GM12872 (cell line): Measurements from ENCODE around the gene PRKAG2.

ENCODE experiments used
- TF ChIP-seq, protein P1 (sequence below): IDR thresholded peaks from 3 replicates; pipeline ENCODE4 v1.5.1; 2011; ENCODE audit warnings: low read depth, mild to moderate bottlenecking, low read length, moderate library complexity; ENCODE audit not compliant: insufficient read depth

The PRKAG2 gene

DNA sequence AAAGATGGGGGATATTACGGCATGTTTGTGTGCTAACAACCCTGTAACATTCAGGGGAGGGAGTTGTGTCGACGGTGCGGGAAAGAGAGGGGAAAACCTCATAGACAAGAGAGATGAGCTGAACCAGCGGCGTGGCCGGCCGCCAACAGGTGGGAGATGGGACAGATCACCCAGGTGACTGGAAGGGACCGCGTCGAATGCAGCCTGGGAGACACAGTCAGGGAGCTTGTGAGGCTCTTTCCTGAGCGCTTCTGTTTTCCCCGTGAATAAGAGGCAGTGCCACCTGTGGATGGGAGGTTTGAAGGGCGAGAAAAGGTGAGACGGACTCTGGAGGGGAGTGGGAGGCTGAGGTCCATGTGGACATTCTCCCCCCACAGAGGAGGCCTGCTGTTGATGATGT is 9.9 kb upstream of the PRKAG2 start:
- TF ChIP-seq, protein P1, sequence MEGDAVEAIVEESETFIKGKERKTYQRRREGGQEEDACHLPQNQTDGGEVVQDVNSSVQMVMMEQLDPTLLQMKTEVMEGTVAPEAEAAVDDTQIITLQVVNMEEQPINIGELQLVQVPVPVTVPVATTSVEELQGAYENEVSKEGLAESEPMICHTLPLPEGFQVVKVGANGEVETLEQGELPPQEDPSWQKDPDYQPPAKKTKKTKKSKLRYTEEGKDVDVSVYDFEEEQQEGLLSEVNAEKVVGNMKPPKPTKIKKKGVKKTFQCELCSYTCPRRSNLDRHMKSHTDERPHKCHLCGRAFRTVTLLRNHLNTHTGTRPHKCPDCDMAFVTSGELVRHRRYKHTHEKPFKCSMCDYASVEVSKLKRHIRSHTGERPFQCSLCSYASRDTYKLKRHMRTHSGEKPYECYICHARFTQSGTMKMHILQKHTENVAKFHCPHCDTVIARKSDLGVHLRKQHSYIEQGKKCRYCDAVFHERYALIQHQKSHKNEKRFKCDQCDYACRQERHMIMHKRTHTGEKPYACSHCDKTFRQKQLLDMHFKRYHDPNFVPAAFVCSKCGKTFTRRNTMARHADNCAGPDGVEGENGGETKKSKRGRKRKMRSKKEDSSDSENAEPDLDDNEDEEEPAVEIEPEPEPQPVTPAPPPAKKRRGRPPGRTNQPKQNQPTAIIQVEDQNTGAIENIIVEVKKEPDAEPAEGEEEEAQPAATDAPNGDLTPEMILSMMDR: no peak

DNA sequence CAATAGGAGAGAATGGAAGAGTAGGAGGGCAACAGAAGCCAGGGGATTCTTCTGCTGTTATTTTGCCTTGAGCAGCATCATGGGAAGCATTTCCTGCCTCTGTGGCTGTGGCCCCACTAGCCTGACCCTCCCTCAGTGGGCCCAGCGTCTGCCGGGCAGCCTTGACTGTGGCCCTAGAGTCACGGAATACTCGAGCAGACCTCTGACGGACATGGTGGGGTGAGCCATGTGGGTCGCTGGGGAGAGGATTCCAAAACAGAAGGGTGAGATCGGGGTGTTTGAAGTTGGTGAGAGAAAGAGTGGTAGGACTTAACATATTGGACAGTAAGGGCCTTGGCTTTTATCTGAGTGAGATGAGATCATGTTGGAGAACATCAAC is 8.3 kb upstream of the PRKAG2 start:
- TF ChIP-seq, protein P1: no peak

DNA sequence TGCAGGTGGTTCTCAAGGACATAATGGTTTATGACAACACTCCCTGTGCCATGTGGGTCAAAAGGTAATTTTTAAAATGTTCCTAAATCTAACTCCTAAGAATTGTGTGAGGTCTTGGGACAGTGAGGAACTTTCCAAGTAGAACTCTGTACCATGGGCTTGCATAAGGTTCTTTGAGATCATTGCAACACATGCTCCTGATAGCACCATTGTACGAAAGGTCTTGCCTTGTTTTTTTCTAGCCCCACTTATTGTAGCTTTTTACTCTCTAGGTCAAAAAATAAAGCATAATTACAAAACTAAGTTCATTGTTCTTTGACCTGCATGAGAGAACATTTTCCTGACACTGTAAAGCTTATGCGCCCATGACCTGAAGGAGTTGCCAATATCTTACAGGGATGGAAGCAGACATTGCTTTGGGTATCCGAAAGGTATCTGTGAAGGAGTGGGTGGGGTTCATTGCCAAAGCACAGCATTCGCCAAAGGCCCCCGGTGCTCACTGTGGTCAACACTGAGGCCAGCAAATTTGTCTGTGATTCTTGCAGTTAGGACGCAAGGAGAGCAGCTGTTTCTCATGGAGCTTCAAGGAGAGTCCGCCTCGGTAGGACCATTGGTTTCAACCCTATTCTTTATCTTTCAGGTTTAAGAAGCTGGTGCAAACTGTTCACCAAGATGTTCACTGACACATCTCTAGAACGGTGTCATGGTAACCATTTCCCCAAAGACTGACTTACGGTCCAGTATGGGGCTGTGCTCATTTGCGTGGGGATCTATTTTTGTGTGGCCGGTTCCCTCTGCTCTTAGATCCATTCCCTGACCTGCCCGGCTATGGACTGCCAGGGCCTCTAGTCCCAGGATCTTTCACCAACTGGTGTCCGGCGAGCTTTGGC is 7.6 kb upstream of the PRKAG2 start:
- TF ChIP-seq, protein P1: no peak

- TF ChIP-seq, protein P1: no peak
These were observed 6.9 kb upstream of the PRKAG2 start for GRCh38 chr7:151883857-151884256.

GRCh38 chr7:151882734-151883133 is 5.8 kb upstream of the PRKAG2 start:
- TF ChIP-seq, protein P1: no peak

GRCh38 chr7:151880688-151881087 is 3.8 kb upstream of the PRKAG2 start:
- TF ChIP-seq, protein P1: no peak

DNA sequence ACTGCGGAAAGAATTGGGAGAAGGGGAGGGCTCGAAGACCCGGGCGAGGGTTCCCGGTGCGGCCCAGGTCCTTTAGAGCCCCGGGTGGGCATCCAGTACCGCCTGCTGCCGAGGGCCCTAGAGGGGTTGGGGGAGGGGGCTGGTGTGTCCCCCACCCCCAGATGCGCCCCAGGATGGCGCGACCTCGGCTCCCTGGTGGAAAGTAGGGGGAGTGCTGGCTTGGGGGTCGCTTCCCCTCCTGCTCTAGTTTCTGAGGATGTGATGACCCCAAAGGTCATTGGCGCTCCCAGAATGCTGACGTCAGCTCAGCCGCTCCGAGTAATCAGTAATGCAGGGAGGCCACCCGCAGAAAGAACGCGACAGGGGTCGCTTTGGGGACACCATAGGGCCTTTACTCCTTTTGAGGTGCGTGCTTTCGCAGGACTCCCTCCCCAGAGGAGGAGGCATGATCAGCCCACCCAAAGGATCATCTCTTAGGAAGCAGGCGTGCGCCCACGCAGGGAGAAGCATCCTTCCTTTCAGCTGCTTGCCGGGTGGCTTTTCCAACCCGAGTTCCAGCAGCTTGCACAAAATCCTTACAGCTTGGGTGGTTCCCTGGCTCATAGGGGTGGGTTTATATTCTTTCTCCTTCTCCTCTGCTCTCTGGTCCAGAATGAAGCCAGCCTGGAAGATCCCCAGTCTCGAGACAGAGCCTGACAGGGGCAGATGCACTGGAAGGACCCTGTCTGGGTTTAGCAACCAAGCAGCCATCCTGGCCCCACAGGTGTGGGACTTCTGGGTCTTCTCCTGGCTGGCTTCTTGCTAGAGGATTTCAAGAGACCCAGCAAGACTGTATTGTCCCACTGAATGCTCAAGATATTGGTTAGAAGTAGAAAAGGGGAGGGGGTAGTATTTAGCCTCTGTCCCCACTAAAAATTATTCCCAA is 1.3 kb upstream of the PRKAG2 start:
- TF ChIP-seq, protein P1: no peak
